ENCODE results near the gene DMAC2.
A peak's percentile ranks its signal among the peaks of the same experiment; 100 is the strongest.
"Not testable (repeated sequence)": the region's sequence is repeated elsewhere in the genome, so short reads cannot be mapped to it uniquely, and the experiment has no call there.

DMAC2 gene

GRCh38 chr19:41397086-41398049 lies 42.3 kb downstream of the DMAC2 start, which contains the start of the genes BCKDHA and EXOSC5:
BCKDHA (plus strand) TSS chr19:41397818; CDS start chr19:41397828, 10 bp downstream.
EXOSC5 (minus strand) TSS chr19:41397359; CDS start chr19:41397328, 31 bp downstream.
- peak; percentile 100 for DNase-seq

DNA sequence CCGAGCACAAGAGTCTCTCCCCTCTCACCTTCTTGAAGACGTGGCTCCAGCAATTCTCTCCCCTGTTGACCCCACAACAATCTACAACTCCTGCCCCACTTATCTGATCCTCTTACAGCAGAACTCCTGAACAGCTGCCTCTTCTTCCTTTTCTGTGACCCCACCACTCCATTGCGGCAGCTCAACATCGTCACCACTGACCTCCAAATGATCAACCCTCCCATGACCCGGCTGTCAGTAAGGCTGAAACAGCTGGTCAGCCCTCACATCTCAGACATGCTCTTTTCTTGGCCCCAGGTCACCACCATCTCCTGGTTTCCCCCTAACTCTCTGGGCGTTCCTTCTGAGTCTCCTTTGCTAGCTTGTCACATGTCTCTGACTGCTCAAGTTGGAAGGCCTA lies 44.4 kb downstream of the DMAC2 start:
- DNase-seq = no peak

- no peak for DNase-seq
Observed at GRCh38 chr19:41392775-41393174, 46.9 kb downstream of the DMAC2 start.

DNA sequence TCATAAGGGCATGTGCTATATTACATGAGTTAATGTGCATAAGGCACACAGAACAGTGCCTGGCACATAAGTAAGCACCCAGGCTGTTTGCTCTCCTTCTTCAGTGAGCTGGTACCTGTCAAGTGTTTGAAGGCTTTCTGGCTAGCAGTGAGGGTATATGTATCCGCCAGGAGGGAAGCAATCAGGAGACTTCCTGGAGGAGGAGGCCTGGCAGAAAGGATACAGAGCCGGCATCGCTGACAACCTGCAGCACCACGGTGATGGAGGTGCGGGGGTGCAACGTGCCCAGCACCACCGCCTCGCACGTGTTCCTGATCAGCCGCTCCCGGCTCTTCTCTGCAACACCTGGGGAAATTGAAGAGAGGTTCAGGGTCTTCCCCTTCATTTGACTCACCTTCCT lies 48.1 kb downstream of the DMAC2 start:
- no peak for DNase-seq

DNA sequence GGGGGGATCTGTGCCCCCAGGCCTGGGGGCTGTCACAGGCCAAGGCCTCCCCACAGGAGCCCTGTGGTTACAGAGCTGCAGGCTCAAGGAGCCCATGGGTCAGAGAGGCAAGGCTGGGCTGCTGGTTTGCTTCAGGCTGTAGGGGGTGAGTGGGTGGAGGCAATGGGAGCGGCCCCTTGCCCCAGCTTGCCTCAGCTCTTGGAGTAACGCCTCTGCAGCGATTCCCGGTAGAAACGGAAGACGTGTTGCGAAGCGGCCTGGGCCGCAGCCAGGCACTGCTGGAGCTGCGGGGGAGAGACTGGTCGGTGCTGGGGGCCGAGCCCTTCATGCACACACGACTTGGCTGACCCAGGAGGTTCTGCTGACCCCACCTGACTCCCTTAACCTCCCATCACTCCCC lies 53.3 kb downstream of the DMAC2 start:
- no peak for DNase-seq

DNA sequence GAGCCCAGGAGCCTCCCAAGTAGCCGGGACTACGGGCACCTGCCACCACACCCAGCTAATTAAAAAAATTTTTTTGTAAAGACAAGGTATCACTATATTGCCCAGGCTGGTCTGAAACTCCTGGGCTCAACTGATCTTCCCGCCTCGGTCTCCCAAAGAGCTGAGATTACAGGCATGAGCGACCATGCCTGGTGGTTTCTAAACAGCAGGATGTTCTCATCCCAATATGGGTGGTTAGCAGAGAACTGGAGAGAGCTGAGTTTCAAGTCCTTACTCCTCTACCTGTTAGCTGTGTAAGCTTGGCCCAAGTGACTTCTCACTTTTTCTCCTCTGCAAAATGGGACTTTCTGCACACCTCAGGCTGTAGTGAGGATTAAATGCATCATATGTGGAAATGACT lies 55.4 kb downstream of the DMAC2 start:
- DNase-seq = no peak

GRCh38 chr19:41381536-41381935 lies 58.2 kb downstream of the DMAC2 start:
- DNase-seq = not testable (repeated sequence)

All from NCI-H1105 (cell line).